ENCODE measurements around the gene NDFIP2.
"Not testable (repeated sequence)": the region's sequence is repeated elsewhere in the genome, so short reads cannot be mapped to it uniquely, and the experiment has no call there.

NDFIP2 gene

DNA sequence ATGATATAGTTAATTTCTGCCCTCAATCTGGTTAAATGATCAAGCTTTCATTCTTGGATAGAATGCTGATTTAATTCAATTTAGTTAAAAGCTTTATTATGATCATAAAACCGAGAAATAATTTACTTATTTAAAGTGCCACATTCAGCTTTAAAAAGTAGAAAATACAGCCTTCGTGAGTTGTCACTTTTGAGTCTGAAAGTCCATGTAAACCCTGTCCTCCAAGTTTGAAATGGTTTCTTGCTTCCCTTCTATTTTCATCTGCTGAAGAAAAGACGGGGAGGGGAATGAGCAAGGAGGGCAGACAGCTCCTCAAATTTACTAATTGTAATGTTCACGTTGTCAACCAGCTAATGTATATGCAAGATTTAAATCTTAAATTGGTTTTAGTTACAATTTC, 59.5 kb downstream of the NDFIP2 start:
- DNase-seq, result no peak

DNA sequence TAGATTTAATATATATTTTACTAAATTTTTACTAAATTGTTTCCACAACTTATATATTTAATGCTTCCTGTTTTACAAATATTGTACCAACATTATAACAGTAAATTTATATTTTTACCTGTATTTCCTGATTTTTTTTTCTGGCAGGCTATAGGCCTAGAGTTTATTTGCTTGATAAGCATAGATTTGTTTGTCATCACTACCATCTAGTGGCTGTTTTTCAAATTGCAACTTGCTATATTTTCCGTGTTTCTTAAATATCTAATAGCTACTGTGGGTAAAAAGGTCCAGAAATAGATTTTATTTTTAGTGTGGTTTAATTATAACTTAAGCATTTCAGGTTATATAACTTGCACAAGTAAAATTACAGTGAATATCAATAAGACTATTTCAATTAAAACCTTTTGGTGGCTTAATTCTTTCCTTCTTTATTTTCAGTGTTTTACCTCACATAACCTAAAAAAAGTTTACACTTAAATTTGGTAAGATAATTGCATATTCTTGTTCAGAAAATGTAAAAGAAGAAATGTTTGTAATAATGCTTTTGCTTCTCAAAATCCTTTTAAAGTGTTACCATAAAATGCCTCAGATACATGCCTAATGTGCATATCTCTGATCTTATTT, 60.6 kb downstream of the NDFIP2 start:
- DNase-seq, result no peak

DNA sequence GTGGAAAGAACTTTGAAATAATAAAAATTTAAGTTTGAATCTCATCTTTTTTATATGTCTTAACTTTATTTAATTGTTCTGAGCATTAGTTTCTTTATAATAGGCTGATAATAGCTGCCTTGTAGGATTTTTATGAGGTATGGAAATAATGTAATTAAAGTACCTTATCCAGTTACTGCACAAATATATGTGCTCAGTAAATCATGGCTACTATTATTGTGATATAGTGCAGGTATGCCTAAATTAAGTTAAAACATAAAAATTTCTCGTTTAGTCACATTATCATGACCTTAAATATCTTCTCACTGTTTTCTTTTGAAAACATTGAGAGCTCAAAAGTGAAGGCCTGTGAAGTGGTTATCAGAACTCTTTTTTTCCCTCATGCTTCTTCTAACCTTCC, 62.9 kb downstream of the NDFIP2 start:
- no peak for DNase-seq

DNA sequence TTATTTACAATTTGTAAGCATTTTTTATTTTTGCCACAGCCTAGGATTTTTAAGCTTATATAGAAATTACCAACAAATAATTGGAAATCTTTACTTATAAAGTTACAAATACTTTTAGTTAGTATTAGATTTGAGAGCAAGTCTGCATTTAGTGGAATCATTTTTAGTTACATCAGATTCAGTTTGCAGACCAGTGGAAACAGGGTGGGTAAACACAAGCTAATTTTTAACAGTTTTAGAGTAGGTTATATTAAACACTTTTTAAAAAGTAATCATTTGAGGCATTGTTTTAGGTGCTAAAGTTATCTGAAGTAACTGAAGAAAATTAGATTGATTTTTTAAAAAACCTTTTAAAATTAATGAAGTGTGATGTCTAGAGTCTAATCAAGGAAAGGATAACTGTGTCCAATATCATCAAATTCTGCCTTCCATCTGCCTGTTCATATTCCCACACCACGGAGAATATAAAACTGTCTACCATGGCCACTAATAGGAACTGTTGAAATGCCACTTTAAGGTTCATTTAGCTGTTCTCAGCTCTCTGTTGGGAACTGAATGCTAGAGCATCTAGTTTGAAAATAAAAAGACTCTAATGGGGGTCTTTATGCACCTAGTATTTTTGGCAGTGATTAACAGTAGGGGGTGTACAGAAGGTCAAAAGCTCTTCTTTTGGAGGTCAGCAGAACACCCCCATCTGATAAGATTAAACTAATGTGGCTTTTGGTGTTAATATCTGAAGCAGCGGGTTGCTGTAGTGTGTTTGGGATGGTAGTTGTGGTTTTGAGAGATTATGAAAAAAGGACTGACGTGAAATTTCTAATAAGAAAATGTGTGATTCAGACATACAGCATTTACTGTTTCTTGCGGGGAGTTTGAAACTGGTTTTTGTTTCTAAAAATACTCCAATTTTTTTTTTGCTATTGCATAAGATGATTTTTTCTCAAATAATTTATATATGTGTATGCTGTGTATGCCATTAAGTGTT, 66.5 kb downstream of the NDFIP2 start:
- no peak for DNase-seq

DNA sequence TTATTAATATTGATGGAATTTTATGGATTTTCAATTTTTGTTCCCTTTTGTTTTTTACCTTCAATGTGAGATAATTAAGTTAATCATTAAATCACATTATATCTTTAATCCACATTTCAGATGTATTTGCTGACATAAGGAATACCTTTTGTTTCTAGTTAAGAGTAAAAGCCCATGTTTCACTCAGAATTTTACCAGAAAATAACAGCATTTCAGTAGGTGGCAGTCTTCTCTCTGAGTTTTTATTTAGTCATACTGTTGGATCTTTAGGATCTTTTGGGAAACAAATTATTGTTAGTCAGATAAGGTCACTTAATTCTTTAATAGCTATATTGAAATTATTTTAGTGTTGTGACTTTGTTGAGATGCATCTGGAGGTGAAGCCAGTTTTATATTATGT, 67.9 kb downstream of the NDFIP2 start:
- DNase-seq, result no peak

DNA sequence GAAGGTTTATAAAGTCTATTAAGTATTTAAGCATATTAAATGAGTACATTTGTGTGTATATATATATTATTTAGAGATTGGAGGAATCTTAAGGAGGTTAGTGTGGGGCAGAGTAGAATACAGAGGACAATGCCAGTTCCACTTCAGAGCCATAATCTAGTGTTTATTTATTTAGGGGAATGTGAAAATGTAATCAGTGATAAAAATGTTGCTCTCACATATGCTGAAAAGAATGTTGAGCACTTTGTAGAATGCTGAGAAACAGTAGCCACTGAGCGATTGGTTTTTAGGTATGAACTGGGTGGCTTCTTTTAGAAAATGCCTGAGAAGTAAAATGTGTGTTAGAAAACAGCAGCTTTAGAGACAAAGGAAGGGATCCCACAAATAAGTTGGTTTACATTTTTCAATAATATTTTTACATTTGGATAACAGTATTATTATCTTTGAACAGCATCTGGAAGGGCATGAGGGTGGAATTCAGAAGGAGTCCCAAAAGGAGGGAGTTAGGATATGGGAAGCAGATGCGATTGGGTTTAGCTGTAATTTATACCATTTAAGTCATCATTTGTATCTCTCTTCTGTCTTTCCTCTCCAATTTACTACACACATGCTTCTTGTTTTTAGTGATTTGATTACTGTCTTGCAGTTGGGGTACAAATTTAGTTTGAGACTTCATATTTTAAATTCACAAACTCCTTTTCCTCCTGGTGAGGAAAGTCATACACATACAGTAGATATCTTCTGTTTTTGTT, 68.6 kb downstream of the NDFIP2 start:
- no peak for DNase-seq

DNA sequence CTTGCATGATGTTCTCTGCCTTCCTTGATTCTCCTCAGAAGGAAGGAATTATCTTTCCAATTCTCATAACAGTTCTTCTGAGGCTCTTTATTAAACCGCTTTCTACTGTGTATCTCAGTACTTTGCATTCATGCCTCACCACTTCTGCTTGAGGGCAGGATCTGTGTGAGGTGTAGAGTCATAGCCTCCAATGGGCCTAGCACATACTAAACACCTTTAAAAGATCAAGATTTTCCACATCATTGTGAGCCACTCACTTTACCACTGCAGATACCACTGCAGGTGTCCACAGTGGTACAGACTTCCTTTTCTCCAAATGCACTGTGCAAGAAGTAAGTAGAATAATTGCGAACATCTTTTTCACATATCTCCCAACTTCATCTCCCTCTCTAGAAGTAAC, 76.7 kb downstream of the NDFIP2 start:
- no peak for DNase-seq

DNA sequence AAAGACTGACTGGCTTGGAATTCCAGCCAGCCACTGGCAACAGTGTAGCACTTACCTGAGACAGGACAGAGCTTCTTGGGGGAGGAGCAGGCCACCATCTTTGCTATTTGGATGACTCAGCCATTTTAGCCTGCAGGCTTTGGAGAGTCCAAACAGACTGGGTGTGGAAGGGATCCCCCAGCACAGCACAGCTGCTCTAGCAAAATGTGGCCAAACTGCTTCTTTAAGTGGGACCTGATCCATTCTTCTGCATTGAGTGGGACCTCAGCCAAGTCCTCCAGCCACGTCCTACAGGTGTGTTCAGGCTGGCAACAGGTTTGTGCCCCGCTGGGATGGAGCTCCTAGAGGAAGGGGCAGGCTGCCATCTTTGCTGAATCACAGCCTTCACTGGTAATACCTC, 80.0 kb downstream of the NDFIP2 start:
- DNase-seq, result no peak

DNA sequence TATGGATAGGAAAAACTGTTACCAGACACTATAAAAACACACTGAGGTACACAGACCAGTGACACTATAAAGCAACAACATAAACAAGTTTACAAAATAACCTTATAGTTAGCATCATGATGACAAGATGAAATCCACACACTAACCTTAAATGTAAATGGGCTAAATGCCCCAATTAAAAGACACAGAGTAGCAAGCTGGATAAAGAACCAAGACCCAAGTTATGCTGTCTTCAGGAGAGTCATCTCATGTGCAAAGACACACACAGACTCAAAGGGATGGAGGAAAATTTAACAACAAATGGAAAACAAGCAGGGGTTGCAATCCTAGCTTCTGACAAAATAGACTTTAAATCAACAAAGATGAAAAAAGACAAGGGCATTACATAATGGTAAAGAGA, 81.6 kb downstream of the NDFIP2 start:
- DNase-seq, result no peak

DNA sequence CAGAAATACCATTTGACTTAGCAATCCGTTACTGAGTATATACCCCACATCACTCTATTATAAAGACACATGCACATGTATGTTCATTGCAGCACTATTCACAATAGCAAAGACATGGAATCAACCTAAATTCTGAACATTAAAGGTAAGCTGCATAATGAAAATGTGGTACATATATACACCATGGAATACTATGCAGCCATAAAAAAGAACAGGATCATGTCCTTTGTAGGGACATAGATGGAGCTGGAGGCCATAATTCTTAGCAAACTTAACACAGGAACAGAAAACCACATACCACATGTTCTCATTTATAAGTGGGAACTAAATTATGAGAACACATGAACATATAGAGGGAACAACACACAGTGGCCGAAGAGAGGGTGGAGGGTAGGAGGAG, 85.2 kb downstream of the NDFIP2 start:
- no peak for DNase-seq

DNA sequence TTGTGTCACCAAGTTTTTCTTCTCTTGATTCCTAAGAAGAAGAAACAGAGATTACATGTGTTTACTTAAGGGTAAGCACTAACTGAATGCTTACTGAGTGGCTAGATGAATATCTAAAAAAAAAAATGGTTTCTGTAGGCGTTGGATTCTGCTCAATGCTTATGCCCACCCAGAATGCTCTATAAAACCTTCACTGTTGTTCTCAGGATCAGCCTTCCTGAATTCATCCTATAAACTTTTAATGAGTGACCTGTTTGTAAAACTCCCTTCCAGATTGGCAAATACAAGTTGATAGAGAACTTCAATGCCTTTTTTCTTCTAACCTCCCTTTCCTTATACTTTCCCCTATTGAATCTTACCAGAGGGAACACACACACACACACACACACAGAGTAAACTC, 90.2 kb downstream of the NDFIP2 start:
- DNase-seq, result no peak

DNA sequence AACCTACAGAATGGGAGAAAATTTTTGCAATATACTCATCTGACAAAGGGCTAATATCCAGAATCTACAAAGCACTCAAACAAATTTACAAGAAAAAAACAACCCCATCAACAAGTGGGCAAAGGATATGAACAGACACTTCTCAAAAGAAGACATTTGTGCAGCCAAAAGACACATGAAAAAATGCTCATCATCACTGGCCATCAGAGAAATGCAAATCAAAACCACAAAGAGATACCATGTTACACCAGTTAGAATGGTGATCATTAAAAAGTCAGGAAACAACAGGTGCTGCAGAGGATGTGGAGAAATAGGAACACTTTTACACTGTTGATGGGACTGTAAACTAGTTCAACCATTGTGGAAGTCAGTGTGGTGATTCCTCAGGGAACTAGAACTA, 92.9 kb downstream of the NDFIP2 start:
- not testable (repeated sequence) for DNase-seq

DNA sequence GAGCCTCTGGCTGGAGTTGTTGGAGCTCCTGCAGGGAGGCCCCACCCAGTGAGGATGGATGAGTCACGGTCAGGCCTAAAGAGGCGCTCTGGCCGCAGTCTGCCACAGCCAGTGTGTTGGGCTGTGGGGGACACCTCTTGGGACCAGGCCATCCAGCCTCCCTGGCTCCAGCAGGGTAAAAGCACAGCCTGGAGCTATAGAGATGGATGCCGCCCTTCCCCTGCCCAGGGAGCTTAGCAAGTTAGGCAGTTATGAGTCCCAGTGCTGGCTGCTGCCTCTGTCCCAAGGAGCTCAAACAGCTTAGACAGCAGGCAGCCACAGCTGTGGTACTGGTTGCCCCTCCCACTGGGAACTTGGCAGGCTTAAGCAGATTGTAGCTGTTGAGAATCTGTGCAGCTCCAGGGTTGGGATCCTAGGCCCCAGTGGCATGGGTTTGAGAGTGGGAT, 100.9 kb downstream of the NDFIP2 start:
- DNase-seq, result no peak

DNA sequence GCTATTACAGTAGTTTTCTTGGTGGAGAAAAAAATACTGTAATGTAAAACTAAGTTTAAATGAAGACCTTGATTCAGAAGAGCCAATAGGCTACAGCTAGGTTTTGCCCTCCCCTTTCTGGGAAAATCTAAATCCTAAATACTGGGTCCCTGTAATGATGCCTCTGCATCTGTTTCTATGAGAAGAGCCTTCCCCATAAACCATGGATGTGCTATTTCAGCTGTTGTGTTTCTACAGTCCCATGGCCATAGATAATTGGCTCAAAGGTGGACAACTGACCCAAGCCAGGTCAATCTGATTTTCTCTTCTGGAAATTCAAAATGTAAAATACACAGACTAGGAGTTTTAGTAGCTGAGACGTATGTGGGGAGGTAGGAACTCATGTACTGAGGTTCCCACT, 101.9 kb downstream of the NDFIP2 start:
- no peak for DNase-seq

DNA sequence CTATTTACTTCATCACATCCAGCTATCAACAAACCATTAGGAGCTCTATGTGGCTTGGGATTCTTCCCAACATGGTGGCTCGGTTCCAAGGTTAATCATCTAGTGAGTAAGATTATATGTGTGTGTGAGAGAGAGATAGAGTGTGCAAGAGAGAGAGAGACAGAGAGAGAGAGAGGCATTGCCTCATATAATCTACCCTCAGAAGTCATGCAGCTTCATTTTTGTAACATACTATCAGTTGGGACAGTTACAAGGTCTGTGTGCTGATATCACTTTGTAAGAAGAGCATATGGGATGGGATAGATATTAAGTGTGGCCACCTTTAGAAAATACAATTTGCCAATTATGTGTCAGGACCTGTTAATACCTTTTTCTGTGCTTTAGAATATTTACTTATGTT, 104.1 kb downstream of the NDFIP2 start:
- no peak for DNase-seq

DNA sequence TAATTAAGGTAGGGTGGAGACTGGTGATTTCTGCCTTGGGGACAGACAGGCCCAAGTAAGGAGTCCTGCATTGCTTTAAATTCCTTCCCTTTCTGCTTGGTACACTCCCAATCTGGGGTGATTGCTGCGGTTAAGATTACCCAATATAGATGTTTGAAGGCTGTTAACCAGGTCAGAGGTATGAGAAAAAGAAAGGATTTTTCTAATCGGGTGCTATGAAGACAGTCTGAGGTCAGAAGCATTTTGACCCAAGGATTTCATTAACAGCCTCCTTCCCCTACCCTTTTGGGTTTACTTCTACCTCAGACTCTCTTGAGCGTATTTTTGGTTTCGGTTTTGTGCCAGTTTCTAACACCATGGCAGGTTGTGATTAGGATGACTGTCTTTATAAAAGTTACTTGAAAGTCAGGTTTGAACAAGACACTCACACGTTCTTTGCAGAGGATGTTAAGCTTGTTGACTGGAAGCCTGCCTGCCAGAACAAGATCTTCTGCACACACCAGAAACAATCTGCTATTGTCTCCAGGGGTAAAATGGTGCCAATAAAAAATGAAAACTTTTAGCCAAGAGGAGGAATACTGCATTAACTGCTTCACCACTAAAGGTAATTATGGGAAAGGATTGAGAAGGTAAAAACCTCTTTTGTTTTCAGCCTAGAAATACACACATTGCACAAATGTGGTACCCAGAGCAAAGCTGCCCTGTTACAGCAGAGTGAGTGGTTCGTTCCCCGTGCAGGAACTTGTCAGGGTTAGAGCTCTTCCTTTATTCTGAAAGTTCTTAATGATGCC, 108.8 kb downstream of the NDFIP2 start:
- DNase-seq, result no peak

DNA sequence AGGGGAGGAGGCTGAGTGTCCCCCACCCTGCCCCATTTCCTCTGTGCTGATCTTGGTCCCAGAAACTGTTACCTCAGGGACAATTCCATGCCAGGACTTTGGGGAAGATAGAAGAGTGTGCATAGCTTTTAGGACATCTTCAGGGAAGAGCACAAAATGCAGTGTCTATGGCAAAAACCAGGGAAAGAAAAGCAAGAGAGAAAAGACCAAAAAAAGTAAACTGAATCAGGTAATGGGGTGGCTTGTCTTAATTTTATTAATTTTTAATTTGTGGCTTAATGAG, 109.4 kb downstream of the NDFIP2 start:
- DNase-seq, result no peak

DNA sequence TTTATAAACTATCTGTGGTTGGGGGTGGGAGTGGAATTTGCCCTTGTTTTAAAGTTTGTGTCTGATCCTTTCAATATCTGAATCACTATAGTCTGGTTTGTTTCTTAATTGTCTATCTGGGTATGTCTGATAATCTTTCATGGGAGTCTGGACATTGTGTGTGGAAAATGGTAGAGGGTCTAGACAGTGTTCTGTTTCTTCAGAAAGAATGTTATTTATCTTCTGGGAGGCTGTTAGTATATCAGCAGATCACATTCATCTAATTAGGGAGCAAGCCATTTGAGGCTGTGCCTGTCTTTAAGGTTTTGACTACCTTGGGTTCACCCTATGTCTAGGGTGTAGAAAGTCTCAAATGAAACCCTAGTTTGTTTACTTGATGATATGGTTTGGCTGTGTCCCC, 110.5 kb downstream of the NDFIP2 start:
- DNase-seq, result no peak

DNA sequence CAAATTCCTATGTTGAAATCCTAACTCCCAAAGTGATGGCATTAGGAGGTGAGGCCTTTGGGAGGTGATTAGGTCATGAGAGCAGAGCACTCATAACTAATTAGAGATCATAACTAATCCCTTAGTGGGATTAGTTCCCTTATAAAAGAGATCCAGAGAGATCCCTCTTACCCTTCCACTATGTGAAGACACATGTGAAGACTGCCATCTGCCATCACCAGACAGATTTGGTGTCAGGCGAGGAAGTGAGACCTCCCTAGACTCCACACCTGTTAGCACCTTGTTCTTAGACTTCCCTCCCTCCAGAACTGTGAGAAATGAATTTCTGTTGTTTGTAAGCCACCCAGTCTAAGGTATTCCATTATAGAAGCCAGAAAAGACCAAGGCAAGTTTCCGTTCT, 112.2 kb downstream of the NDFIP2 start:
- DNase-seq, result no peak

DNA sequence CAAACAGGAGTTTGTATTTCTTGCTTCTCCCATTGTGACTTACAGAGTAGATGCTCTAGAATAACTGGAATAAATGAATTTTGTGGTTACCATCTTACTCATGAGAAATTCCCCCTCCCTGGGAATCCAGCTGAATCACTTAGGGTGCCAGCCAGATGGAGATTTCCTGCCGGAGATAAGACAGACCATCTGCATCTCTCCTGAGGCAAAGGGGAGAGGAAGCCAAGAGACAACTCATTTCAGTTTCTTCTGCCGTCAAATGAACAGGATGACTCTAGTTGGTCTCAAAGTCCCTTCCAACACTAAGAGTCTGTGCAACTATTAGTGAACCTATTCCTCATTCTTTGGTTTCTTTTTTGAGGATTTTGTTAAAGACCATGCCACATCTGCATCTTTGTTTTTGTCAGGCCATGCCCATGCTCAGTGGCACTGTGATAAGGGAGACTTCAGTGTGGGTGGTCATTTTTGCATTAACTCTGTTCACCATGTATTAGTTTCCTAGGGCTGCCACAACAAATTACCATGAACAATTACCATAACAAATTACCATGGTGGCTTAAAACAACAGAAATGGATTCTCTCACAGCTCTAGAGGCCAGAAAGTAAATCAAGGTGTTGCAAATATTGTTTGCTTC, 112.8 kb downstream of the NDFIP2 start:
- DNase-seq, result no peak

DNA sequence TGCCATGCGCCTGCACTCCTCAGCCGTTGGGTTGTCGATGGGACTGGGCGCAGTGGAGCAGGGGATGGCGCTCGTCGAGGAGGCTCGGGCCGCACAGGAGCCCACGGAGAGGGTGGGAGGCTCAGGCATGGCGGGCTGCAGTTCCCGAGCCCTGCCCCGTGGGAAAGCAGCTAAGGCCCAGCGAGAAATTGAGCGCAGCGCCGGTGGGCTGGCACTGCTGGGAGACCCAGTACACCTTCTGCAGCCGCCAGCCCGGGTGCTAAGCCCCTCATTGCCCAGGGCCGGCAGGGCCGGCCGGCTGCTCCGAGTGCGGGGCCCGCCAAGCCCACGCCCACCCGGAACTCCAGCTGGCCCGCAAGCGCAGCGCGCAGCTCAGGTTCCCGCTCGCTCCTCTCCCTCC, 119.2 kb downstream of the NDFIP2 start:
- DNase-seq, result not testable (repeated sequence)

DNA sequence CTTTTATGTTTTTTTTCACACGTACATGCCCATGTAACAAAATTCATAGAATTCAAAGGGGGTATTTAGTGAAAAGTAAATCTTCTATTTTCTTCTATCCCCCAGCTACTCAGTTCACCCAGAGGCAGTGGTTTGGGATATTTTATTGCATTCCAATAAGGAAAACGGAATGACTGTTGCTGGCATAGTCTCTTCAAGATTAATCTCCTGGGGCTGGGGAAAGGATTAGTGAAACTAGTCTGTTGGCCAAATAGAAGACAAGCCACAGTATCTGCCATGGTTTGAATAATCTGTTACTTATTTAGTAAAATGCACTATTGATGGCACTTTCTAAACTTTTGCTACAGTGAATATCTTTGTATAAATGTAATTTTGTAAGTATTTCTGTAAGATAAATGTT, 122.0 kb downstream of the NDFIP2 start:
- DNase-seq, result no peak

DNA sequence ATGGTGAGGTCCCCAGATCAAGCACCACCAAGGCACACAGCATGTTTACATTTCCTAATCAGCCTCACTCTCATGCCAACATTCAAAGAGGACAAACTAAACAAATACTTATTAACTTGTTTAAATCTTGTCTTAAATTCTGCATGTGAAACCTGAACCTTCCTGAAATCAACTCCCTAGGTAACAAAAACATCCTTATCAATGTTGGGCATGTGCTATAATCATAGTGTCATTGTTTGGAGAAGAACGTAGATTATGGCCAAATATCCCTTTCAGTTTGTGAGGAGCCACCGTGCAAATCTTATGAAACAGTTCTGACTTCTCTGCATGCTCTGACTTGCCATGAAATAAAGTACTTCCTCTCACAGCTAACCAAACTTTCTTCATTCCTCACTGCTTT, 123.8 kb downstream of the NDFIP2 start:
- no peak for DNase-seq
